LNCAP (cell line): ENCODE measurements around the gene CCDC178.

Experiments used
- TF ChIP-seq, protein P1 (sequence below): fragments of 450-650 bp; IDR thresholded peaks from 2 replicates; pipeline ENCODE4 v1.5.1; 2017; ENCODE audit warnings: mild to moderate bottlenecking

The CCDC178 gene

DNA sequence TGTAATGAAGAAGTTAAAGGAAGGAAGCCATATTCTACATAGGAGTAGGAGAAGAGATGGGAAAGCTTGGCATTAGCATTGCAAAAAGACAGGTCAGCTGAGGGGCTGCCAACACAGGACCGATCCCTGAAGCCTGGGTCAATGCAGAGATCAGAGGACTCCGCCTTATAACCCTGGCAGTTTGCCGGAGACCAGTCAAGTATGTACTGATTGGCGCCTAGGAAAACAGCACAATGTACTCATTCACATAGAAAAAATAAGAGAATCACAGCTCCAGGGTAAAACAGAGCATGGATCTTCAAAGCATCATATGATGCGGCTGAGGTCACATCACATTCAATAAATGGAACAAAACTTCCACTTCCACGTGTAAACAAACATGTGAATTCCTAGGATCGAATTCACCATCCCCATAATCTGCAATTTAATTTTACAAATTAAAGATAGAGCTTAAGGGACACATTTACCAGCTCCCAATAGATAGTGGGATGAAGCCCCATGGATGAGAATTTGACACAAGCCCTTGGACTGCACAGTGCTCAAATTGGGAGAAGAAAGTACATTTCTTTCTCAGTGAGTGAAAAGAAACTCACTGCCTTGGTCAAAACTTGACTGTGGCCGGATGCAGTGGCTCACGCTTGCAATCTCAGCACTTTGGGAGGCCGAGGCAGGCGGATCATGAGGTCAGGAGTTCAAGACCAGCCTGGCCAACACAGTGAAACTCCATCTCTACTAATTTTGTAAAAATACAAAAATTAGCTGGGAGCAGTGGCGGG is 532.7 kb downstream of the CCDC178 start:
- TF ChIP-seq, protein P1, sequence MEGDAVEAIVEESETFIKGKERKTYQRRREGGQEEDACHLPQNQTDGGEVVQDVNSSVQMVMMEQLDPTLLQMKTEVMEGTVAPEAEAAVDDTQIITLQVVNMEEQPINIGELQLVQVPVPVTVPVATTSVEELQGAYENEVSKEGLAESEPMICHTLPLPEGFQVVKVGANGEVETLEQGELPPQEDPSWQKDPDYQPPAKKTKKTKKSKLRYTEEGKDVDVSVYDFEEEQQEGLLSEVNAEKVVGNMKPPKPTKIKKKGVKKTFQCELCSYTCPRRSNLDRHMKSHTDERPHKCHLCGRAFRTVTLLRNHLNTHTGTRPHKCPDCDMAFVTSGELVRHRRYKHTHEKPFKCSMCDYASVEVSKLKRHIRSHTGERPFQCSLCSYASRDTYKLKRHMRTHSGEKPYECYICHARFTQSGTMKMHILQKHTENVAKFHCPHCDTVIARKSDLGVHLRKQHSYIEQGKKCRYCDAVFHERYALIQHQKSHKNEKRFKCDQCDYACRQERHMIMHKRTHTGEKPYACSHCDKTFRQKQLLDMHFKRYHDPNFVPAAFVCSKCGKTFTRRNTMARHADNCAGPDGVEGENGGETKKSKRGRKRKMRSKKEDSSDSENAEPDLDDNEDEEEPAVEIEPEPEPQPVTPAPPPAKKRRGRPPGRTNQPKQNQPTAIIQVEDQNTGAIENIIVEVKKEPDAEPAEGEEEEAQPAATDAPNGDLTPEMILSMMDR = no peak

DNA sequence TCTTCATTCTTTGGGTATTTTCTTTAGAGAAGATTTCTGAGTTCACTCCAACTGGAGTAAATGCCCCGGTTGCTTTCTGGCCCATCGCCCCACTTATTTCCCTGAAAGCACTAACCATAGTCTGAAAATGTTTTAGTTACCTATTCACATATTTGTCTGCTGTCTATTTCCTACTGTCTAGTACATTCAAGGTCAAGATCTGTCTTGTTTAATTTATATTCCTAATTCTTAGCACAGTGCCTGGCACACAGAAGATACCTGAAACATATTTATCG is 533.3 kb downstream of the CCDC178 start:
- TF ChIP-seq, protein P1 = no peak

DNA sequence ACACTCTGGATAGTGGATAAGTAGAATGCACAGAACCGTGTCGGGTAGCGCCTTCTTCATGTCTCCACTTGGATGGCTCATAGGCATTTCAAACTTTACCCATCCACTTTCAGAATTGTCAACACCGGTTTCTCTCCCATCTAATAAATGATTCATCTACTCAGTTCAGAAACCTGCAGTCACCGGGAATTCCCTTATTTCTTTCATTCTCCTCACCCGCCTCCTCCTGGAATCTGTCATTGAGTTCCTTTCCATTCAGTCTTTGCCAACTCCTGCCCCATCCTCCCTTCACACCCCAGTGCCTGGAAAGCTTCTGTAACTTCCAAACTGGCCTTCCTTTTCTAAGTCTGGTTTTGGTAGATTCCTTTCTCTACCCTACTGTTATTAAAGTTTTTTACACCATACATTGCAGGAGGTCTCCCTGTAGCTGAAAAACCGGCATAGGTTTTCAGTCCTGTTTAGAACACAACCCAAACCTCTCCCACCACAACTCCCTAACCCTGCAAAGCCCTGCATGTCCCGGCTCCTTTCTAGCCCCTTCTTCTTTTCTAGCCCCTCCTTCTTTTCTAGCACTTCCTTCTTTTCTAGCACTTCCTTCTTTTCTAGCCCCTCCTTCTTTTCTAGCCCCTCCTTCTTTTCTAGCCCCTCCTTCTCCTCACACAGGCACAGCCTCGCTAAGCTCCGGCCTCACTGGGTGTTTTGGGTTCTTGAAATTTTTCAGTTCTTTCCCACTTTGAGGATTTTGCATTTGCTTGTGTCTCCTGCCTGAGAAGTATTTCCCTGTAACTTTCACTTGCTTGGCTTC is 533.8 kb downstream of the CCDC178 start:
- TF ChIP-seq, protein P1 = no peak

DNA sequence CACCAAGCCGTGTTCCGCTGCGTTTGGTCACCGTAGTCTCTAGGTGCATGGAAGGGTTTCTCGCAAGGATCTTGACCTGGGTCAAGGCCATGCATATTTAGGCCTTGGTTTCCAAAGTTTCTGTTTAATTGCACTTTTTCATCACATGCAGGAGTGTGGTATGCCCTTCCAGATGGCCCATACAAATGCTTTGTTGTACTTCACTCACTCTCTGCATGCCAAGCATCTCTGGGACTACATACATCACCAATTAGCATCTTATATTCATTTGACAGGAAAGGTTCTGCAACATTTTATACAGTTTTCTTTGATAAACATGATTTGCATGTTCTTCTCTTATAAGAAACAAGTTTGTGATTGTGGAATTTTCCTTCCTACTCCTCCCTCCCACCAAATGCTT is 534.9 kb downstream of the CCDC178 start:
- TF ChIP-seq, protein P1 = no peak

DNA sequence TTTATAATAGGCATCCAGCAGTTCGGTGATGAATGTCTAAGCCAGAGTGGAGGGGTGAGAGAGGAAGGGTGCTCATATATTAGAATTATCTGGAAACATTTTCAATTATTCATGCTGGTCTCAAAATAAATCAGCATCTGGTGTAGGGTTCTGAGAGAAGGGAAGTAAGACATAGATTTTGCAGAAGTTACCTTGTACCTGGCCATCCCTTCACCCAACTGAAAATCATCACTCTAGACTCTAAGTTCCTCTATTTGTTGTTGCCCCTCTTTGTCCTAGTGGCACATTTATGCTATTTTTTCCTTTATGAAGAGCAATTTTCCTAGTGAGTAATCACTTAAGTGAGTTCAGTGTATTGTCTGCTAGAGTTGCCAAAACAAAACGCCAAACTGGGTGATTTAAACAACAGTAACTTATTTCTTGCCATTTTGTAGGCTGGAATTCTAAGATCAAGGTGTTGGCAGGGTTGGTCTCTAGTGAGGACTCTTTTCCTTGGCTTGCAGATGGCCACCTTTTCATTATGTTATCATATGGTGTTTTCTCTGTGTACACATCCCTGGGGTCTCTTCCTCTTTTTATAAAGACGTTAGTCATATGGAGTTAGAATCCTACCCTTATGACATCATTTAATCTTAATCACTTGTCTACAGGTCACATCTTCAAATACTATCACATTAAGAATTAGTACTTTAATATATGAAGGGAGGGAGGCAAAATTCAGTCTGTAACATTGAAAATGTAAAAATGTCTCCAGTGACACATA is 537.8 kb downstream of the CCDC178 start:
- TF ChIP-seq, protein P1 = no peak

DNA sequence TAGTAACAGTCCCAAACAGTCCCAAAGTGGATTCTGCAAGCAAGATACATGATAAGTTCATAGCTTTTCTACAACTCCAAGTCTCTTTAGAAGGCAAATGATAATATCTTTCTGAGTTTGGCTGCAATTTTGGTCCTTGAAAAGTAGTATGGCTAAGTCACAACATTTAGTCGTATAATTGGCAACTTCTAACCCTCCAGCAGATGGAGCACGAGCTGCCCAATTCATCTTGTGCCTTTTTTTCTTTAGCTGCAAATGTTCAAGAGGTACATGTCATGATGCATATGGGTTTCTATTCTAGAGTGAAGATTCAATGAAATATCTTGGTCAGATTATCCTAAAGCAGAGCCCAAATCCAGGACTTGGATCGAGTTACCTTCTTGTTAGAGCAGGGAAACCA is 540.7 kb downstream of the CCDC178 start:
- TF ChIP-seq, protein P1 = no peak

DNA sequence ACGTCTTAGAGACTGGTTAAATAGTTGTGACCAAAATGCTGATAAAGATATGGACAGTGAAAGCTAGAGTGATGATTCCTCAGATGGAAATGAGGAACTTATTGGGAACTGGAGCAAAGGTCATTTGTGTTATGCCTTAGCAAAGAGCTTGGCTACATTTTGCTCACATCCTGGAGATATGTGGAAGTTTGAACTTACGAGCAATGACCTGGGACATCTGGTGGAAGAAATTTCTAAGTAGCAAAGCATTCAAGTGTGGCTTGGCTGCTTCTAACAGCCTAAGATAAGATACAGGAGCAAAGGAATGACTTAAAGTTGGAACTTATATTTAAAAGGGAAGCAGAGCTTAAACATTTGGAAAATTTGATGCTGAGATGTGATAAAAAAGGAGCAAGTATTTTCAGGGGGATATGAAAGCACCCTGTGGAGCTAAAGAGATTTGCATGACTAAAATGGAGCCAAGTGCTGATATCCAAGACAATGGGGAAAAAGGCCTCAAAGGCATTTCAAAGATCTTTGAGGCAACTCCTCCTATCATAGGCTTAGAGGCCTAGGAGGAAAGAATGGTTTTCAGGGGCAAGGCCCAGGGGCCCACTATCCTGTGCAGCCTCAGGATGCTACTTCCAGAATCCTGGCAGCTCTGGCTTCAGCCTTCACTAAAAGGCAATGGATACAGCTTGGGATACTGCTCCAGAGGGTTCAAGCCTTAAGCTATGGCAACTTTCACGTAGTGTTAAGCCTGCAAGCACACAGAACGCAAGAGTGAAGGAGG is 543.6 kb downstream of the CCDC178 start:
- TF ChIP-seq, protein P1 = no peak
